IMR-90 (cell line): ENCODE data around the gene NF1. TPM values are rescaled to one million over a fixed set of nuclear protein-coding genes. Genes with fewer than 3 reads are reported as not detected.

Experiments
- ATAC-seq: fragments of 200-7000 bp; cut with Tn5 transposase; 2 replicates; pipeline ENCODE4 v1.9.1; 2020; ENCODE audit warnings: low read depth, mild to moderate bottlenecking, moderate library complexity
- BruUV-seq: library from RNA; stranded (reverse); fragments of 400-500 nt; replicated peaks from 2 replicates; lab custom pipeline; 2021; lab: Mats Ljungman, UMichigan
- CTCF ChIA-PET: fragments of 300-600 bp; formaldehyde crosslinking; extraction: SDS; loops from one replicate; lab custom pipeline; 2021; ENCODE audit warnings: antibody characterized with exemption; lab: Yijun Ruan, JAX
- POLR2A ChIA-PET: fragments of 300-600 bp; sonication (Branson Sonifier 250); formaldehyde crosslinking; loops from one replicate; lab custom pipeline; 2022; ENCODE audit warnings: antibody characterized with exemption; ENCODE audit not compliant: unreplicated experiment; lab: Charles Lee
- DNase-seq: peaks from one replicate; pipeline ENCODE4 v3.0.0; 2013
- H2AFZ ChIP-seq: replicated peaks from 2 replicates; pipeline ENCODE3; 2013; ENCODE audit warnings: low read length, mild to moderate bottlenecking; ENCODE audit not compliant: poor library complexity
- H2AK5ac ChIP-seq: 2 replicates; pipeline ENCODE4 v1.6.1; 2013; ENCODE audit warnings: low read depth, low read length, inconsistent platforms
- H2AK9ac ChIP-seq: replicated peaks from 2 replicates; pipeline ENCODE3; 2013; ENCODE audit warnings: mild to moderate bottlenecking, low read depth, low read length, moderate library complexity; ENCODE audit not compliant: poor library complexity
- H2BK120ac ChIP-seq: 2 replicates; pipeline ENCODE4 v1.6.1; 2013; ENCODE audit warnings: low read depth, low read length, inconsistent platforms
- H2BK15ac ChIP-seq: 3 replicates; pipeline ENCODE4 v1.6.1; 2013; ENCODE audit warnings: low read depth, low read length, inconsistent platforms
- H2BK20ac ChIP-seq: 2 replicates; pipeline ENCODE4 v1.6.1; 2013; ENCODE audit warnings: low read depth, mild to moderate bottlenecking, inconsistent platforms, low read length, moderate library complexity
- H2BK5ac ChIP-seq: 2 replicates; pipeline ENCODE4 v1.6.1; 2013; ENCODE audit warnings: mild to moderate bottlenecking, low read depth, low read length, inconsistent platforms; ENCODE audit not compliant: poor library complexity, severe bottlenecking
- H3K14ac ChIP-seq: replicated peaks from 2 replicates; pipeline ENCODE4 v1.6.1; 2013; ENCODE audit warnings: low read depth, low read length, inconsistent platforms
- H3K18ac ChIP-seq: 2 replicates; pipeline ENCODE4 v1.6.1; 2013; ENCODE audit warnings: low read depth, low read length, control low read depth
- H3K23ac ChIP-seq: 2 replicates; pipeline ENCODE4 v1.6.1; 2013; ENCODE audit warnings: low read depth, low read length, inconsistent platforms
- H3K27ac ChIP-seq: 2 replicates; pipeline ENCODE4 v1.5.1; 2013; ENCODE audit warnings: mild to moderate bottlenecking, control low read depth, low read length; ENCODE audit not compliant: insufficient read depth
- H3K27me3 ChIP-seq: 2 replicates; pipeline ENCODE4 v1.6.1; 2013; ENCODE audit warnings: low read length; ENCODE audit not compliant: control insufficient read depth, insufficient read depth
- H3K36me3 ChIP-seq: 2 replicates; pipeline ENCODE4 v1.6.1; 2013; ENCODE audit warnings: low read length, mixed read lengths; ENCODE audit not compliant: control insufficient read depth, insufficient read depth
- H3K4ac ChIP-seq: 2 replicates; pipeline ENCODE4 v1.6.1; 2013; ENCODE audit warnings: low read depth, low read length, inconsistent platforms
- H3K4me1 ChIP-seq: 2 replicates; pipeline ENCODE4 v1.6.1; 2013; ENCODE audit warnings: low read length, mixed read lengths; ENCODE audit not compliant: control insufficient read depth, insufficient read depth
- H3K4me2 ChIP-seq: 2 replicates; pipeline ENCODE4 v1.6.1; 2013; ENCODE audit warnings: low read depth, mild to moderate bottlenecking, control low read depth, low read length, moderate library complexity
- H3K4me3 ChIP-seq: 2 replicates; pipeline ENCODE4 v1.5.1; 2013; ENCODE audit warnings: low read depth, mild to moderate bottlenecking, control low read depth, low read length, moderate library complexity; ENCODE audit not compliant: insufficient read depth
- H3K56ac ChIP-seq: 2 replicates; pipeline ENCODE4 v1.6.1; 2013; ENCODE audit warnings: low read length, inconsistent platforms; ENCODE audit not compliant: insufficient read depth; ENCODE audit errors: extremely low read depth
- H3K79me1 ChIP-seq, 2 experiments: 2 replicates each; pipeline ENCODE4 v1.6.1; 2013; ENCODE audit warnings: low read length in 2 of 2, inconsistent platforms in 1 of 2, low read depth in 1 of 2
- H3K9ac ChIP-seq: 2 replicates; pipeline ENCODE4 v1.6.1; 2013; ENCODE audit warnings: low read depth, low read length, control low read depth
- H3K9me1 ChIP-seq: 2 replicates; pipeline ENCODE4 v1.6.1; 2013; ENCODE audit warnings: low read length, inconsistent platforms; ENCODE audit not compliant: insufficient read depth
- H3K9me3 ChIP-seq: 2 replicates; pipeline ENCODE4 v1.6.1; 2013; ENCODE audit warnings: low read length; ENCODE audit not compliant: control insufficient read depth, insufficient read depth
- H4K20me1 ChIP-seq: 2 replicates; pipeline ENCODE4 v1.6.1; 2013; ENCODE audit warnings: low read length, inconsistent platforms; ENCODE audit not compliant: insufficient read depth
- H4K5ac ChIP-seq: 2 replicates; pipeline ENCODE4 v1.6.1; 2013; ENCODE audit warnings: mild to moderate bottlenecking, low read depth, low read length, control low read depth
- H4K8ac ChIP-seq, 2 experiments: 2 replicates each; pipeline ENCODE4 v1.6.1; 2013; ENCODE audit warnings: low read depth in 2 of 2, low read length in 2 of 2, control low read depth in 1 of 2, inconsistent platforms in 1 of 2
- H4K91ac ChIP-seq: 2 replicates; pipeline ENCODE4 v1.6.1; 2013; ENCODE audit warnings: low read depth, low read length, inconsistent platforms; ENCODE audit not compliant: insufficient read depth
- BHLHE40 ChIP-seq: fragments of 150-350 bp; IDR thresholded peaks from 2 replicates; pipeline ENCODE4 v1.6.1; 2016; ENCODE audit warnings: mild to moderate bottlenecking, low read depth, low read length
- CHD1 ChIP-seq: IDR thresholded peaks from 2 replicates; pipeline ENCODE4 v1.6.1; 2012; ENCODE audit warnings: low read depth, low read length, improper control_type of control experiment
- FOS ChIP-seq: fragments of 150-350 bp; IDR thresholded peaks from 2 replicates; pipeline ENCODE4 v1.6.1; 2016; ENCODE audit warnings: low read depth, low read length
- MAFK ChIP-seq: IDR thresholded peaks from 2 replicates; pipeline ENCODE4 v1.6.1; 2012; ENCODE audit warnings: low read depth, low read length, improper control_type of control experiment
- MXI1 ChIP-seq: IDR thresholded peaks from 2 replicates; pipeline ENCODE4 v1.6.1; 2012; ENCODE audit warnings: low read depth, mild to moderate bottlenecking, low read length, moderate library complexity, borderline replicate concordance
- NFE2L2 ChIP-seq: fragments of 150-350 bp; IDR thresholded peaks from 2 replicates; pipeline ENCODE4 v1.6.1; 2016; ENCODE audit warnings: low read depth, mild to moderate bottlenecking, low read length
- WGBS, 2 experiments: methylation state at CpG; one replicate each; pipeline versions ENCODE4 v1.1.5 to v1.1.7; 2013; ENCODE audit warnings: missing lambda C conversion rate in 2 of 2; ENCODE audit not compliant: insufficient read length in 1 of 2; ENCODE audit errors: extremely low coverage in 2 of 2; 5-methylcytosine and 5-hydroxymethylcytosine counted together
- dilution Hi-C: fragments of 300-500 bp; cut with HindIII; formaldehyde crosslinking; loops from one replicate; pipeline ENCODE4 v1.14.3; 2018; ENCODE audit warnings: low sequenced_read_pairs; ENCODE audit not compliant: unreplicated experiment
- in situ Hi-C: fragments of 300-500 bp; cut with MboI; formaldehyde crosslinking; loops from 3 replicates; pipeline ENCODE4 v1.14.3; 2019; ENCODE audit warnings: low sequenced_read_pairs, inconsistent platforms, mixed read lengths
- intact Hi-C: fragments of 100-400 bp; cut with micrococcal nuclease; formaldehyde crosslinking; loops from 2 replicates; pipeline ENCODE4 v1.10.0; 2022
- polyA plus RNA-seq, 3 experiments: library from polyadenylated mRNA; depleted of rRNA; stranded (reverse); fragments of >200 nt; gene quantifications; 2 replicates each; pipeline ENCODE4 v1.2.3, GENCODE V29; 2012; ENCODE audit warnings: low replicate concordance in 1 of 3
- total RNA-seq: library from RNA; depleted of rRNA; stranded (reverse); fragments of >200 nt; gene quantifications from 2 replicates; pipeline ENCODE4 v1.2.3, GENCODE V29; 2012
- TF ChIP-seq, protein P1 (sequence below): fragments of 150-350 bp; IDR thresholded peaks from 2 replicates; pipeline ENCODE4 v1.6.1; 2017; ENCODE audit warnings: mild to moderate bottlenecking, antibody characterized with exemption, low read length, low read depth
- TF ChIP-seq, protein P2 (sequence below): fragments of 150-350 bp; IDR thresholded peaks from 2 replicates; pipeline ENCODE4 v1.6.1; 2016; ENCODE audit warnings: low read depth, mild to moderate bottlenecking, low read length, moderate library complexity, borderline replicate concordance
- TF ChIP-seq, protein P3 (sequence below): conservative IDR thresholded peaks from 2 replicates; pipeline ENCODE4 v1.5.1; 2012; ENCODE audit warnings: mild to moderate bottlenecking, low read depth, low read length, improper control_type of control experiment

Gene NF1
- total and polyA plus RNA-seq, 2 of the 4 experiments (the other 2 are of a cell fraction): 17.9 to 48.6 TPM

DNA sequence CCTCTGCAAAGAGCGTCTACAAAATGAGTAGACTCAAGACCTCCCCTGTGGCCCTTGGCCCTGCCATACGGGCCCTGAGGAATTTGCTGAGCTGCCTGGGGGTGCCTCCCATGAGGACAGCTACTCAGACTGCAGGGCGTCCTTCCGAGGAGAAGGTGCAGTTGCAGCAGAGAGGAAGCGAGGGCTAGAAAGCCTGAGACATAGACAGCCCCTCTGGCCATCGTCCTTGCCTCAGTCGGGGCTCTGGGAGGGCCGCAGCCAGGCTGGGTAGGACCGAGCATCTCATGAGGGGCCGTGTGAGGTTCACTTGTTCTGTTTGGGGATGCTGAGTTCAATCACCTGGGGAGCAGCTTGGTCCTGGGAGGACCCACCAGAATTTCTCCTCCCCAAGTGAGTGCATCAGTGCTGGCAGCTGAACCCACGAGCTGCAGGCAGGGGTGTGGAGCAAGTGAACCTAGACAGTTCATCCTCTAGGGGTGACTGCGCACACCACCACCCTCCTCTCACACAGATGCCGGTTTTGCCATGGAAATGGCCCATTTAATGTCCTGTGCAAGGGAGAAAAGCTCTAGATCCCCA lies 317.0 kb downstream of the NF1 start:
- Histone ChIP-seq H3K4me3 (no peak overlapping the region), H4K20me1 (0 out of 2 replicates have a peak, but pooled peaks cover 3% of the 10 kb centered on the region), H2AK5ac (no peak overlapping the region), H3K9ac (no peak overlapping the region), H3K4ac (no peak overlapping the region), H2BK15ac (no peak overlapping the region), H2BK20ac (no peak overlapping the region), H4K91ac (no peak overlapping the region), H3K36me3 (no peaks in the 10 kb centered on the region), H4K8ac (no peak overlapping the region), H2AK9ac (no peak overlapping the region), H3K4me1 (no peaks in the 10 kb centered on the region; the same call in 1 of the 2 replicates), H3K14ac (no peak overlapping the region), H3K4me2 (no peak overlapping the region), H2AFZ (no peak overlapping the region), H3K9me1 (peaks cover 4% of the 10 kb centered on the region; the same call in 1 of the 2 replicates), H3K27ac (no peak overlapping the region), H3K56ac (no peak overlapping the region), H3K23ac (no peak overlapping the region), H2BK120ac (no peak overlapping the region), H3K27me3 (peaks cover 30% of the 10 kb centered on the region), H3K9me3 (no peaks in the 10 kb centered on the region), H3K18ac (no peak overlapping the region), H2BK5ac (no peak overlapping the region), H3K79me1 (no peaks in the 10 kb centered on the region), H4K5ac (no peak overlapping the region)
- intact Hi-C loops: no loop called here
- DNase-seq (no peak), ATAC-seq (no peak)
- dilution Hi-C loops: no loop called here
- CTCF ChIA-PET: interaction anchor here (0.6 kb wide), 1 partner anchor 51 kb away, joined by 6 read pairs; no protein-coding TSS in a partner anchor
- 82% methylated on average over 7 of the region's 13 CpGs; no CpG with 5 or more reads in 1 of the 2 experiments for WGBS, 2 experiments
- BruUV-seq: no TSS peak
- in situ Hi-C loops: no loop called here
- POLR2A ChIA-PET: no interaction called here
- TF ChIP-seq FOS (no peak), MAFK (no peak), CHD1 (no peak), NFE2L2 (no peak), BHLHE40 (no peak), MXI1 (no peak)
- TF ChIP-seq, protein P1, sequence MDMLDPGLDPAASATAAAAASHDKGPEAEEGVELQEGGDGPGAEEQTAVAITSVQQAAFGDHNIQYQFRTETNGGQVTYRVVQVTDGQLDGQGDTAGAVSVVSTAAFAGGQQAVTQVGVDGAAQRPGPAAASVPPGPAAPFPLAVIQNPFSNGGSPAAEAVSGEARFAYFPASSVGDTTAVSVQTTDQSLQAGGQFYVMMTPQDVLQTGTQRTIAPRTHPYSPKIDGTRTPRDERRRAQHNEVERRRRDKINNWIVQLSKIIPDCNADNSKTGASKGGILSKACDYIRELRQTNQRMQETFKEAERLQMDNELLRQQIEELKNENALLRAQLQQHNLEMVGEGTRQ: no peak
- TF ChIP-seq, protein P2, sequence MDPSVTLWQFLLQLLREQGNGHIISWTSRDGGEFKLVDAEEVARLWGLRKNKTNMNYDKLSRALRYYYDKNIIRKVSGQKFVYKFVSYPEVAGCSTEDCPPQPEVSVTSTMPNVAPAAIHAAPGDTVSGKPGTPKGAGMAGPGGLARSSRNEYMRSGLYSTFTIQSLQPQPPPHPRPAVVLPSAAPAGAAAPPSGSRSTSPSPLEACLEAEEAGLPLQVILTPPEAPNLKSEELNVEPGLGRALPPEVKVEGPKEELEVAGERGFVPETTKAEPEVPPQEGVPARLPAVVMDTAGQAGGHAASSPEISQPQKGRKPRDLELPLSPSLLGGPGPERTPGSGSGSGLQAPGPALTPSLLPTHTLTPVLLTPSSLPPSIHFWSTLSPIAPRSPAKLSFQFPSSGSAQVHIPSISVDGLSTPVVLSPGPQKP: no peak
- TF ChIP-seq, protein P3, sequence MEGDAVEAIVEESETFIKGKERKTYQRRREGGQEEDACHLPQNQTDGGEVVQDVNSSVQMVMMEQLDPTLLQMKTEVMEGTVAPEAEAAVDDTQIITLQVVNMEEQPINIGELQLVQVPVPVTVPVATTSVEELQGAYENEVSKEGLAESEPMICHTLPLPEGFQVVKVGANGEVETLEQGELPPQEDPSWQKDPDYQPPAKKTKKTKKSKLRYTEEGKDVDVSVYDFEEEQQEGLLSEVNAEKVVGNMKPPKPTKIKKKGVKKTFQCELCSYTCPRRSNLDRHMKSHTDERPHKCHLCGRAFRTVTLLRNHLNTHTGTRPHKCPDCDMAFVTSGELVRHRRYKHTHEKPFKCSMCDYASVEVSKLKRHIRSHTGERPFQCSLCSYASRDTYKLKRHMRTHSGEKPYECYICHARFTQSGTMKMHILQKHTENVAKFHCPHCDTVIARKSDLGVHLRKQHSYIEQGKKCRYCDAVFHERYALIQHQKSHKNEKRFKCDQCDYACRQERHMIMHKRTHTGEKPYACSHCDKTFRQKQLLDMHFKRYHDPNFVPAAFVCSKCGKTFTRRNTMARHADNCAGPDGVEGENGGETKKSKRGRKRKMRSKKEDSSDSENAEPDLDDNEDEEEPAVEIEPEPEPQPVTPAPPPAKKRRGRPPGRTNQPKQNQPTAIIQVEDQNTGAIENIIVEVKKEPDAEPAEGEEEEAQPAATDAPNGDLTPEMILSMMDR: no peak
